ENCODE data around the gene PDGFRA.

PDGFRA gene

DNA sequence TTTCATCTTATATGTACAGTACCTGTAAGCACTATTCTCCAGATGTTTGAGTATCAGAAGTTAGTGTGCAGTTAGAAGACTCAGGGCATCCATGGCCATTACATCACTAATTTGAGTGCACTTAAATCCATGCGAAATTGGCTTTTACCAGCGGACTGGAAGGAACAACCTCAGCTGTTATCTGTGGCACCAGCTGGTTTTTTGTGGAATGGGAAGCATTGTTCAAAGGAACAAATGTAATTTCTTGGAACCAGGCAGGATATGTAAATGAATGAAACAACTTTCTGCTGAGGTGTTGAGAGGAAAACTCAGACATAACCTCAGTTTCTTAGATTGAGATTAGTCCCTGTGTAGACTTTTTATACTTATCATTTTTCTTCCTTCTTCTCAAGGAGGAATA lies 60.2 kb downstream of the PDGFRA start:
- no peaks in the 10 kb centered on the region for H3K27me3 ChIP-seq (replicated peaks; ENCODE audit: control insufficient read depth, insufficient read depth, low read length)
- no peak for DNase-seq (ENCODE audit: extremely low read depth, insufficient read length)
- H3K4me3 ChIP-seq (replicated peaks; ENCODE audit: low read depth, low read length), result no peak overlapping the region
- H3K36me3 ChIP-seq (ENCODE audit: control insufficient read depth, insufficient read depth, low read length), result no peaks in the 10 kb centered on the region
- TF ChIP-seq CTCF (IDR thresholded peaks at IDR 0.05; ENCODE audit: insufficient read depth, low read length, poor library complexity, severe bottlenecking), result no peak

GRCh38 chr4:54290980-54291379 lies 61.9 kb downstream of the PDGFRA start:
- Histone ChIP-seq H3K36me3 (ENCODE audit: control insufficient read depth, insufficient read depth, low read length) (no peaks in the 10 kb centered on the region), H3K27me3 (replicated peaks; ENCODE audit: control insufficient read depth, insufficient read depth, low read length) (no peaks in the 10 kb centered on the region), H3K4me3 (replicated peaks; ENCODE audit: low read depth, low read length) (no peak overlapping the region)
- TF ChIP-seq CTCF (IDR thresholded peaks at IDR 0.05; ENCODE audit: insufficient read depth, low read length, poor library complexity, severe bottlenecking), result no peak
- no peak for DNase-seq (ENCODE audit: extremely low read depth, insufficient read length)

DNA sequence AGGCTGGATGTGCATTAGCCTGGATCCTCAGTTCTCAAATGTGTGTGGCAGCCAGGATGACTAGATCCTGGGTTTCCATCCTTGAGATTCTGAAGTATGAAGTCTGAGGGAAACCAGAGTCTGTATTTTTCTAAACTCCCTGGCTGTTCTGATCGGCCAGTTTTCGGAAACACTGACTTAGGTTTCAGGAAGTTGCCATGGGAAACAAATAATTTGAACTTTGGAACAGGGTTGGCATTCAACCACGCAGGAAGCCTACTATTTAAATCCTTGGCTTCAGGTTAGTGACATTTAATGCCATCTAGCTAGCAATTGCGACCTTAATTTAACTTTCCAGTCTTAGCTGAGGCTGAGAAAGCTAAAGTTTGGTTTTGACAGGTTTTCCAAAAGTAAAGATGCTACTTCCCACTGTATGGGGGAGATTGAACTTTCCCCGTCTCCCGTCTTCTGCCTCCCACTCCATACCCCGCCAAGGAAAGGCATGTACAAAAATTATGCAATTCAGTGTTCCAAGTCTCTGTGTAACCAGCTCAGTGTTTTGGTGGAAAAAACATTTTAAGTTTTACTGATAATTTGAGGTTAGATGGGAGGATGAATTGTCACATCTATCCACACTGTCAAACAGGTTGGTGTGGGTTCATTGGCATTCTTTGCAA lies 67.6 kb downstream of the PDGFRA start:
- no peaks in the 10 kb centered on the region for H3K27me3 ChIP-seq (replicated peaks; ENCODE audit: control insufficient read depth, insufficient read depth, low read length)

DNA sequence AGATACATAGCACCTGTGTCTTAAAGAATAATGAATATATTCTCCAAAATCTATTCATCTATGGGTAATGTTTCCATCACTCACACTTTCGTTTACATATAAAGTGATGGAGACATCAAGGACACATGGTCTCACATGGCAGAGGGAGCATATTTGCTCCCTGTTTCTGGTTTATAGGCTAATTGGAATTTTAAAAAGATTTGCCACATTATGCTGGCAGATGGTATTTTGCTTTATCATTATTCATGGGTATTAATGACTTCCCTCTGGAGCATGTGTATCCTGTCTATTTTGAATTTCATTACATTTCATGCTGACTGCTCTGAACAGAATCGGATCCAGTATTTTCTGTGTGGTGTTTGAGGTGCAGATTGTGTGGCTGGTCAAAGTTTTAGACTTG lies 79.0 kb downstream of the PDGFRA start:
- H3K27me3 ChIP-seq (replicated peaks; ENCODE audit: control insufficient read depth, insufficient read depth, low read length), result no peaks in the 10 kb centered on the region
- H3K4me3 ChIP-seq (replicated peaks; ENCODE audit: low read depth, low read length), result no peak overlapping the region
- no peaks in the 10 kb centered on the region for H3K36me3 ChIP-seq (ENCODE audit: control insufficient read depth, insufficient read depth, low read length)
- no peak for DNase-seq (ENCODE audit: extremely low read depth, insufficient read length)
- TF ChIP-seq CTCF (IDR thresholded peaks at IDR 0.05; ENCODE audit: insufficient read depth, low read length, poor library complexity, severe bottlenecking), result no peak

More for the DNA sequence above, 67.6 kb downstream of the PDGFRA start:
- no peak for DNase-seq (ENCODE audit: extremely low read depth, insufficient read length)
- H3K36me3 ChIP-seq (ENCODE audit: control insufficient read depth, insufficient read depth, low read length), result no peaks in the 10 kb centered on the region
- no peak for TF ChIP-seq CTCF (IDR thresholded peaks at IDR 0.05; ENCODE audit: insufficient read depth, low read length, poor library complexity, severe bottlenecking)
- no peak overlapping the region for H3K4me3 ChIP-seq (replicated peaks; ENCODE audit: low read depth, low read length)

GRCh38 chr4:54315561-54316538 lies 86.8 kb downstream of the PDGFRA start:
- peak; percentile 62 for DNase-seq (ENCODE audit: extremely low read depth, insufficient read length)
- Histone ChIP-seq H3K27me3 (replicated peaks; ENCODE audit: control insufficient read depth, insufficient read depth, low read length) (no peaks in the 10 kb centered on the region), H3K36me3 (ENCODE audit: control insufficient read depth, insufficient read depth, low read length) (no peaks in the 10 kb centered on the region), H3K4me3 (replicated peaks; ENCODE audit: low read depth, low read length) (no peak overlapping the region)
- TF ChIP-seq CTCF (IDR thresholded peaks at IDR 0.05; ENCODE audit: insufficient read depth, low read length, poor library complexity, severe bottlenecking), result no peak
